ENCODE measurements around the gene POLR1G. TPM values are rescaled to one million over a fixed set of nuclear protein-coding genes. Genes with fewer than 3 reads are reported as not detected.

Gene POLR1G
- total and polyA plus RNA-seq, 9 of the 15 experiments (the other 6 are each of a cell fraction or from before 2014, with no cell fraction given) = 3.0 to 50.1 (median 27.4) TPM

DNA sequence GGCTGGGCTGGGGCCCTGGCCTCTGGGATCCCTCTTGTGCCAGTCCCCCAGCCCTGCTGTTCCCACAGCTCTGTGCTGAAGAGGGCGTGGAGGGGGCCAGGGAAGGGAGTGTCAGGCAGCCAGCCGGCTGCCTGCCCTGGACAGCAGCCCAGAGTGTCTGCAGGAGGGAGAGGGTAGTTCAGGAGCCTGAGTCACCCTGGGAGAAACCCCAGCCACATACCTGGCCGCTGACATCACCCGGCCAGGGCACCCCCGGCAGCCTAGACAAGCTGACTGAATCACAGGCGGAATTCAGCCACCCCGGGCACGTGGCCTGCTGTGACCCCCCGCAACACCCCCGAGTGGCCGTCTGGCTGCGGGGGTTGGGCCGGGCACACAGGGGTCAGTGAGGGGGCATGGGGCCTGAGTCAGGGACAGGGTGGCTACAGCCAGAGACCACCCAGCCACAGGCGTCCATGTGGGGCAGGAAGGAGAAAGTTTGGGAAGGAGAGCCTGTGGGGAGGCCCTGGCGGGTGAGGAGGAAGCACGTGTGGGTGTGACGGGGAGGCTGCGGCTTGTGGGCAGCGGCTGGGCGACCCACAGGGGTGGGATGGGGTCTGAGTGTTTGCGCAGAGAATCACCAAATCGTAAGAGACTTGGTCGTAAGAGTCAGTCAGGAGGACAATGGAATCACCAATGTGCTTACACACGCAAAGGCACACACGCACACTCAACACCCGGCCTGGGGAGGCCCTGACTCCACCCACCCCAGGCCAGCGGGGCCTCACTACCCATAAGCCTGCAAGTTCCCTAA lies 49.5 kb downstream of the POLR1G start (continued):
- TF ChIP-seq, protein P1, sequence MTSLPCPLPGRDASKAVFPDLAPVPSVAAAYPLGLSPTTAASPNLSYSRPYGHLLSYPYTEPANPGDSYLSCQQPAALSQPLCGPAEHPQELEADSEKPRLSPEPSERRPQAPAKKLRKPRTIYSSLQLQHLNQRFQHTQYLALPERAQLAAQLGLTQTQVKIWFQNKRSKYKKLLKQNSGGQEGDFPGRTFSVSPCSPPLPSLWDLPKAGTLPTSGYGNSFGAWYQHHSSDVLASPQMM (CRISPR knock-in tag; IDR thresholded peaks at IDR 0.05) = no peak
- TF ChIP-seq, protein P2, sequence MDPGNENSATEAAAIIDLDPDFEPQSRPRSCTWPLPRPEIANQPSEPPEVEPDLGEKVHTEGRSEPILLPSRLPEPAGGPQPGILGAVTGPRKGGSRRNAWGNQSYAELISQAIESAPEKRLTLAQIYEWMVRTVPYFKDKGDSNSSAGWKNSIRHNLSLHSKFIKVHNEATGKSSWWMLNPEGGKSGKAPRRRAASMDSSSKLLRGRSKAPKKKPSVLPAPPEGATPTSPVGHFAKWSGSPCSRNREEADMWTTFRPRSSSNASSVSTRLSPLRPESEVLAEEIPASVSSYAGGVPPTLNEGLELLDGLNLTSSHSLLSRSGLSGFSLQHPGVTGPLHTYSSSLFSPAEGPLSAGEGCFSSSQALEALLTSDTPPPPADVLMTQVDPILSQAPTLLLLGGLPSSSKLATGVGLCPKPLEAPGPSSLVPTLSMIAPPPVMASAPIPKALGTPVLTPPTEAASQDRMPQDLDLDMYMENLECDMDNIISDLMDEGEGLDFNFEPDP (CRISPR knock-in tag; IDR thresholded peaks at IDR 0.05) = 0 out of 2 replicates have a peak, but pooled peaks have one; percentile 51
- TF ChIP-seq EWSR1 (IDR thresholded peaks at IDR 0.05; ENCODE audit: borderline replicate concordance, low read depth, partially characterized antibody) = no peak
- no peak for TF ChIP-seq FOXK1 (CRISPR knock-in tag; IDR thresholded peaks at IDR 0.05; ENCODE audit: borderline replicate concordance)
- no peak for TF ChIP-seq PHF21A (IDR thresholded peaks at IDR 0.05; ENCODE audit: borderline replicate concordance, low read depth)
- no peak for TF ChIP-seq ZNF507 (tag; conservative IDR thresholded peaks at IDR 0.05)
- TF ChIP-seq TEAD2 (tag; IDR thresholded peaks at IDR 0.05) = peak; percentile 95
- TF ChIP-seq ESRRA (IDR thresholded peaks at IDR 0.05; ENCODE audit: borderline replicate concordance, low read depth) = no peak
- TF ChIP-seq, protein P3, sequence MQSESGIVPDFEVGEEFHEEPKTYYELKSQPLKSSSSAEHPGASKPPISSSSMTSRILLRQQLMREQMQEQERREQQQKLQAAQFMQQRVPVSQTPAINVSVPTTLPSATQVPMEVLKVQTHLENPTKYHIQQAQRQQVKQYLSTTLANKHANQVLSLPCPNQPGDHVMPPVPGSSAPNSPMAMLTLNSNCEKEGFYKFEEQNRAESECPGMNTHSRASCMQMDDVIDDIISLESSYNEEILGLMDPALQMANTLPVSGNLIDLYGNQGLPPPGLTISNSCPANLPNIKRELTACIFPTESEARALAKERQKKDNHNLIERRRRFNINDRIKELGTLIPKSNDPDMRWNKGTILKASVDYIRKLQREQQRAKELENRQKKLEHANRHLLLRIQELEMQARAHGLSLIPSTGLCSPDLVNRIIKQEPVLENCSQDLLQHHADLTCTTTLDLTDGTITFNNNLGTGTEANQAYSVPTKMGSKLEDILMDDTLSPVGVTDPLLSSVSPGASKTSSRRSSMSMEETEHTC (IDR thresholded peaks at IDR 0.05) = 0 out of 2 replicates have a peak, but pooled peaks have one; percentile 19
- TF ChIP-seq, protein P4, sequence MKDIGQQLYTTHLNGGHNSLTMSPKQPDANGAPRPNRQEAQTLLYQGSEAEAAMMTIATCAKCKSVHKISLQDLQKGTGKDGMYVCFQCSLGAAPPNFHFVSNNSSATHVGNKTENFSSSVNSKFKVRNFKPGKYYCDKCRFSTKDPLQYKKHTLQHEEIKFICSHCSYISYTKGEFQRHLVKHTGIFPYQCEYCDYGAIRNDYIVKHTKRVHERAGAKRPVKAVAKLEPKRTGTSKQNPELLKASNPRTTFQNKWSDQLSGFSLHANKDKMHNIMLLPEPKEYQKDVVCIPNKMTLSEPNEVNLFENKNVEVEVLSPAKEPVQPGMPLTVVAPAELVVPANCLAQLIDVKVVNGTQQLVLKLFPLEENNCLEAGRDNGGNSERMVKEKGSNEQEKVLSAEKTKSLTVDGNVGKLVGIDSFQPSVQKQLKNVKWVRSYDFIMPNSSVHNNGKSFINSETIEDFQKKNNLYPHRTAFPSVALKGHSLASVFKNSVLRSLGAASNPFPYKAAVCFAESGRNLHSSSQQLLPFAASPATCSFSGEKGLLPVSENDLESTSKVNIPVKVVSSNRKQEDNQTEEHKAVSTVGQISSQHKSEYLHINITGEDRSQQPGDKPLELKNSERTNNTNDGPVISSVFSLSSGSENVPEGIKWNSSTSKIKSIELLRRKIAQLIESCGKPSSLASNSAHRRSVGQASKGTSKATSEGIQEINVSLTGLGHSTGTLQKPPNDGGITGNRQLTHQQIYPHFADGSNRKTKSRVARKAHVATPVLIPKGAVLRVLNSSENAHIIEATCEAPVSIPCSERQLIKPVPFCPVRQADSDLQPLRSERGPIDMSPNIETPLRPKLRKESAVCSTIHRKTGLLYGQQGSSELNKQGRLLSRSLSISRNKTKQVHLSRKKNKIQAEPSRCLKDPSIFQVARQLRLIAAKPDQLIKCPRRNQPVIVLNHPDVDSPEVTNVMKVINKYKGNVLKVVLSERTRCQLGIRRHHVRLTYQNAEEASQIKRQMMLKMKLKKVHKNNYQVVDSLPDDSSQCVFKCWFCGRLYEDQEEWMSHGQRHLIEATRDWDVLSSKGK (CRISPR knock-in tag; IDR thresholded peaks at IDR 0.05) = no peak
- no peak for TF ChIP-seq POLR2AphosphoS2 (IDR thresholded peaks at IDR 0.05; ENCODE audit: low read length)
- TF ChIP-seq, protein P5, sequence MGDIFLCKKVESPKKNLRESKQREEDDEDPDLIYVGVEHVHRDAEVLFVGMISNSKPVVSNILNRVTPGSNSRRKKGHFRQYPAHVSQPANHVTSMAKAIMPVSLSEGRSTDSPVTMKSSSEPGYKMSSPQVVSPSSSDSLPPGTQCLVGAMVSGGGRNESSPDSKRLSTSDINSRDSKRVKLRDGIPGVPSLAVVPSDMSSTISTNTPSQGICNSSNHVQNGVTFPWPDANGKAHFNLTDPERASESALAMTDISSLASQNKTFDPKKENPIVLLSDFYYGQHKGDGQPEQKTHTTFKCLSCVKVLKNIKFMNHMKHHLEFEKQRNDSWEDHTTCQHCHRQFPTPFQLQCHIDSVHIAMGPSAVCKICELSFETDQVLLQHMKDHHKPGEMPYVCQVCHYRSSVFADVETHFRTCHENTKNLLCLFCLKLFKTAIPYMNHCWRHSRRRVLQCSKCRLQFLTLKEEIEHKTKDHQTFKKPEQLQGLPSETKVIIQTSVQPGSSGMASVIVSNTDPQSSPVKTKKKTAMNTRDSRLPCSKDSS (IDR thresholded peaks at IDR 0.05; ENCODE audit: low read depth, partially characterized antibody) = no peak
- TF ChIP-seq STAT5B (CRISPR knock-in tag; IDR thresholded peaks at IDR 0.05) = no peak
- no peak for TF ChIP-seq ILK (tag; IDR thresholded peaks at IDR 0.05; ENCODE audit: borderline replicate concordance, low read depth)
- no peak for TF ChIP-seq RBM17 (IDR thresholded peaks at IDR 0.05; ENCODE audit: borderline replicate concordance, low read depth, low read length)
- peak; percentile 77 for TF ChIP-seq LEF1 (IDR thresholded peaks at IDR 0.05)
- no peak for TF ChIP-seq ZNF699 (CRISPR knock-in tag; IDR thresholded peaks at IDR 0.05; ENCODE audit: insufficient replicate concordance)

Measured in K562 (cell line).